ENCODE data around the gene USP3. TPM values are rescaled to one million over a fixed set of nuclear protein-coding genes. Genes with fewer than 3 reads are reported as not detected.
"Not testable (repeated sequence)": the region's sequence is repeated elsewhere in the genome, so short reads cannot be mapped to it uniquely, and the experiment has no call there.

USP3 gene
- total RNA-seq, 1 donor from 2014 or later, result 49.2 TPM

DNA sequence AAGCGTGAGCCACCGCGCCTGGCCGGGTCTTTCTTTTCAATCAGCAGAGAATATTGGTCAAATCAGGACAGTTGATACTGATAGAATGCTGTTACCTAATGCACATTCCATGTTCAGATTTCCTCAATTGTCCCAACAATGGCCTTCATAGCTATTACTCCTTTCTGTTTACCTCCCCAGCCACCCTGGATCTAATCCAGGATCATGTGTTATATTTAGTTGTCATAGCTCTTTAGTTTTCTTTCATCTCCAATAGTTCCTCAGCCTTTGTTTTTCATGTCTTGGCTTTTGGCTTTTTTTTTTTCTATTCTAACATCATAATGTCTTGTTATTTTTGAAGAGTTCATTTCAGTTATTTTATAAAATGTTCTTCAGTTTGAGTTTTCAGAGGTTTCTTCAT lies 14.6 kb downstream of the USP3 start:
- intact Hi-C loops (cut with micrococcal nuclease), result no loop called here
- H3K4me3 Mint-ChIP-seq, result no peak overlapping the region
- peaks cover 48% of the 10 kb centered on the region for H3K4me1 Mint-ChIP-seq
- no peaks in the 10 kb centered on the region for H3K9me3 Mint-ChIP-seq
- H3K36me3 Mint-ChIP-seq (ENCODE audit: low read depth), result no peaks in the 10 kb centered on the region
- no peak overlapping the region for H3K27ac Mint-ChIP-seq
- no peaks in the 10 kb centered on the region for H3K27me3 Mint-ChIP-seq
- no peak for DNase-seq

DNA sequence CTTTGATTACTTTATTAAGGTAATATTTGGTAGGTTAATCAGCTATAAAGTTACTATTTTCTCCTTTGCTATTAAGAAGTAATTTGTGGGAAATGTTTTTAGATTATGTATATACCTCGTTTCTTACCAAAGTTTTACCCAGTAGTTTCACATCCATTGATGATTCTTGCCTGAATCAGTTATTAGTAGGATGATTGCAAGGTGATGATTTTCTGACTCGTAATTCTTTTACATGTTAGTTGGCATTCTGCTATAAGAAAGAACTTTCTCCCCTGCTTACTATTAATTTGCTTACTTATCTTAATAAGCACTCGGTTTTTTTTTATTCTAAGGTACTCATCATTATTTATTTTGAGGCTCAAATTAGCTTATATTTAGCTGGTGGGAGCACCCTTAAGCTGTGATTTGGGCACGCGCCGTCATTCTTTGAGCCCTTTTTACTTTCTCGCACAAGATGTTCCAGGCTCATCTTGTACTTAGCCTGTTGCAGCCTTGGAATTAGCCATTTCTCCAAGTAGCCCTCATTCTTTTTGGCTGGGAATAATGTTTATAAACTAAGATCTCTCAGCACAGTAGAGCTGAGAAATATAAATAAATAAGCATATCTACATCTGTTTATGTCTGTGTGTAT lies 15.3 kb downstream of the USP3 start:
- no peak overlapping the region for H3K27ac Mint-ChIP-seq
- no peak overlapping the region for H3K4me3 Mint-ChIP-seq
- no peaks in the 10 kb centered on the region for H3K36me3 Mint-ChIP-seq (ENCODE audit: low read depth)
- H3K4me1 Mint-ChIP-seq, result peaks cover 51% of the 10 kb centered on the region
- no peaks in the 10 kb centered on the region for H3K27me3 Mint-ChIP-seq
- DNase-seq, result no peak
- intact Hi-C loops (cut with micrococcal nuclease), result no loop called here
- no peaks in the 10 kb centered on the region for H3K9me3 Mint-ChIP-seq

DNA sequence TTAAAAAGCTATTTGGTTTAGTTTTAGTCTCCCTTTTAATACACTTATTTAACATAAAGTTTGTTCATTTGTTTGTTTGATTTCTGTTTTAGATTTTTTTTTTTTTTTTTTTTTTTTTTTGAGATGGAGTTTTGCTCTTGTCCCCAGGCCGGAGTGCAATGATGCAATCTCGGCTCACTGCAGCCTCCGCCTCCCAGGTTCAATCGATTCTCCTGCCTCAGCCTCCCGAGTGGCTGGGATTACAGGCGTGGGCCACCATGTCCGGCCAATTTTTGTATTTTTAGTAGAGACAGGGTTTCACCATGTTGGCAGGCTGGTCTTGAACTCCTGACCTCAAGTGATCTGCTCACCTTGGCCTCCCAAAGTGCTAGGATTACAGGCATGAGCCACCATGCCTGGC lies 16.1 kb downstream of the USP3 start:
- H3K9me3 Mint-ChIP-seq; DNase-seq; H3K36me3 Mint-ChIP-seq (ENCODE audit: low read depth); H3K27me3 Mint-ChIP-seq; intact Hi-C loops (cut with micrococcal nuclease); H3K4me3 Mint-ChIP-seq; H3K27ac Mint-ChIP-seq: not testable (repeated sequence)
- H3K4me1 Mint-ChIP-seq, result peaks cover 50% of the 10 kb centered on the region

DNA sequence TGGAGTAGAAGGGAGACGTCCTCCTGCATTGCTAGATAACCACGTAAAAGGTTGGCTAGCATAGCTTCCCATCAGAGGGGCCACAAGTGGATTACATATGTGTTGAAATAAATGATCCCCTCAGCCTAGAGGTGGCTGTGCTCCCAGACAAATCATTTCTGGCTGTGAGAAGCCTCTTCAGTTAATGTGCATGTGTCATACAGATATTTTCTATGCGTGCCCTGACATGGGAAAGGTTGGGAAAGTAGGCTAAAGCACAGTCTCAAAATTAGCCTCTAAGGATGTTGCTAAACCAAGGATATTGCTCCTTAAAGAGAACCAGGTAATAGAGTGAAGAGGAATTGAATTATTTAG lies 17.8 kb downstream of the USP3 start:
- no peak overlapping the region for H3K27ac Mint-ChIP-seq
- peaks cover 50% of the 10 kb centered on the region for H3K4me1 Mint-ChIP-seq
- H3K36me3 Mint-ChIP-seq (ENCODE audit: low read depth), result peaks cover 2% of the 10 kb centered on the region
- H3K9me3 Mint-ChIP-seq, result no peaks in the 10 kb centered on the region
- H3K4me3 Mint-ChIP-seq, result no peak overlapping the region
- DNase-seq, result no peak
- no peaks in the 10 kb centered on the region for H3K27me3 Mint-ChIP-seq
- intact Hi-C loops (cut with micrococcal nuclease), result no loop called here

DNA sequence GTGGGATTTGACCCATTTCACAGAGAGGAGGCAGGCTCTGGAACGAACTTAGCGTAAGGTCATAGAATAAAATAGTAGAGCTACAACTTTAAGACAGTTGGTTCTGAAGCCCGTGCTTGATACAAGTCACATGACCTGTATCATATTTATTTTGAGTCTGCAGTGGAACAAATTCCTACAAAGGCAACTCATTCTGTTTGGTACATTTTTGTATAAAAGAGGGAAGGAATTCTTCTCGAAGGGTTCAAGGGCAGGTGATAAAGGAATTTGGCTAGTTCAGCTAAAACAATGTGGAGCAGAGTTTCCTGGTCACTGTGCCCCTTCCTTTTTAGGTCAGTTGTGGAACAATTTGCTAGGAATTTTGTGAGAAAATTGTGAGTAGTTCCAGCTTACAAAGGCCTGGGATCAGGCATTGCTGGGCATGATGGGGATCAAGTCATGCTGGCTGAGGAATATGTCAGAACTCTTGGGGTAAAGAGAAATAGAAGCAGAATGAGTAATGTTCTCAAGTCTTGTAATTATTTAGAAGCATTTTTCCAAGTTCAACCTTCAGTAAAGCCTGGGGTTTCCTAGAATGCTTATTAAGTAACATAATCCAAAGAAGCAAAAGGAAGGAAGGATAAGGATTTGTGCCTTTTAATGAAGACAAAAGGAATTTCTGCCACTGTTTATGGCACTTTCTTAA lies 19.1 kb downstream of the USP3 start:
- Mint-ChIP-seq H3K36me3 (ENCODE audit: low read depth) (peaks cover 6% of the 10 kb centered on the region), H3K9me3 (no peaks in the 10 kb centered on the region), H3K27ac (no peak overlapping the region), H3K4me3 (no peak overlapping the region), H3K27me3 (no peaks in the 10 kb centered on the region), H3K4me1 (peaks cover 50% of the 10 kb centered on the region)
- DNase-seq, result no peak
- intact Hi-C loops (cut with micrococcal nuclease), result no loop called here

DNA sequence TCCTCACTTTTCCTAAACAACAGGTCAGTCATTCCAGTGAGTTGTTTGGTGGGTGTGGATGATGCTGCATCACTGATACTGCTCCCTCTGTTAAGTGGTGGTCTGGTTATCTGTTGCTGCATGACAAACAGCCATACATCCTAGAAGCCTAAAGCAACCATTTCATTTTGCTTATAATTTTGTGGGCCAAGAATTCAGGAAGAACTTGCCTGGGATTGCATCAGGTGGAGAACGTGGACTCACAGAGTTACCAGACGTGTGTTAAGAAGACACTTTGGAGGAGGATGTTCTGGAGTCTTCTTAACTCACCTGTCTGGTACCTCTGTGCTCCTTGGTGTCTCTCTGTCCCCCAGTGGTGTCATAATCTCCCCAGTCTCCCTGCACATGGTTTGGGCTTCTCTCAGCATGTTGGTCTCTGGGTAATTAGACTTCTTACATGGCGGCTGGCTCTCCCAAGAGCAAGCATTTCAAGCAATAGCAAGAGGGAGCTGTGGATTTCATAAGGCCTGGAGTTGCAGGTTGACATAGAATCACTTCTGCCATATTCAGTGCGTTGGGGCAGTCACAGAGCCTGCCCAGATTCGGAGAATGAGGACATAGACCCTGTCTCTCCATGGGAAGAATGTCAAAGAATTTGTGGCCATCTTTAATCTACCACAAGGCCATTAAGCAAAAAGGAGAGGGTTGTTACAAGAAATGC lies 20.1 kb downstream of the USP3 start:
- no peak overlapping the region for H3K4me3 Mint-ChIP-seq
- intact Hi-C loops (cut with micrococcal nuclease), result no loop called here
- no peaks in the 10 kb centered on the region for H3K27me3 Mint-ChIP-seq
- peaks cover 11% of the 10 kb centered on the region for H3K36me3 Mint-ChIP-seq (ENCODE audit: low read depth)
- H3K27ac Mint-ChIP-seq, result no peak overlapping the region
- no peak for DNase-seq
- H3K4me1 Mint-ChIP-seq, result peaks cover 48% of the 10 kb centered on the region
- H3K9me3 Mint-ChIP-seq, result no peaks in the 10 kb centered on the region

DNA sequence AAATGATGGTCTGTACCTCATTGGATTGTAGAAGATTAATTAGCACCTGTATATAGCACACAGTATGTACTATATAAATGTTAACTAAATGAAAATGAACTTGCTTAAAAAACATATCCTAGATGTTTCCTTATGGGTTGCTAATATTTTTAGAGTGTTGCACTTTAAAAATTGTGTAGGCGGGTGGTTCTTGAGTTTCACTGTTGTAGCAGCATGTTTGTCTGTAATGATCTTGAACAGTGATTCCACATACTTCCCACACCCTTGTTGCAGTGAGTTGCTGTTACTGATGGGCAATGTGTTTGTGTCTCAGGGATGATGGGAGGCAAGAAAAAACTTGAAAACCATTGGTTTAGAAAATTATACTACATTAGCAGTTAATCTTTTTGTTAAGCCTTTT lies 22.0 kb downstream of the USP3 start:
- no peaks in the 10 kb centered on the region for H3K9me3 Mint-ChIP-seq
- H3K27ac Mint-ChIP-seq, result no peak overlapping the region
- DNase-seq, result no peak
- H3K27me3 Mint-ChIP-seq, result no peaks in the 10 kb centered on the region
- peaks cover 54% of the 10 kb centered on the region for H3K4me1 Mint-ChIP-seq
- peaks cover 17% of the 10 kb centered on the region for H3K36me3 Mint-ChIP-seq (ENCODE audit: low read depth)
- intact Hi-C loops (cut with micrococcal nuclease), result no loop called here
- no peak overlapping the region for H3K4me3 Mint-ChIP-seq

DNA sequence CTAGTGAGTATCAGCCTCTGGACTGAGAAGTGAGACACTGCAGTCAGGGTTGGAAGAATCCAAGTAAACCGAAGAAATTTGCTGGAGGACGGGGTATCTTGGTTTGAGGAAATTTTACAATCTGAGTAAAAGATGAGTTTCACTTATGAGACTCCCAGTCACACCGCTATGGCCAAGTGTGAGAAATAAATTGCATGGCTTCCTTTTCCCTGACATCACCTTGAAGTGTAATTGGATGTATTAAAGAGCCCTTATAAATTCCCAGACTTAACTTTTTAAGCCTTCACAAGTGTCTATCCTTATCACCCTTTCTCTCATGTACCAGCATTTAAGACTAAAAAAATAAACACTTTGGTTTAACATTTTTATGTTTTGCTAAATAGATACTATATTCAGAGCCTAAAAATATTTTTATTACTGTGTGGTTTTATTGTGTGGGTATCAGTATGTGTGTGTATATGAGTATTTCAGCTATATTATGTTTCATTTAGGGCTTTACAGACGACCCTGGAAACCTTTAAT lies 23.8 kb downstream of the USP3 start:
- H3K27me3 Mint-ChIP-seq, result no peaks in the 10 kb centered on the region
- no peak overlapping the region for H3K4me3 Mint-ChIP-seq
- H3K27ac Mint-ChIP-seq, result no peak overlapping the region
- peaks cover 17% of the 10 kb centered on the region for H3K36me3 Mint-ChIP-seq (ENCODE audit: low read depth)
- no peak for DNase-seq
- peaks cover 51% of the 10 kb centered on the region for H3K4me1 Mint-ChIP-seq
- intact Hi-C loops (cut with micrococcal nuclease), result no loop called here
- H3K9me3 Mint-ChIP-seq, result no peaks in the 10 kb centered on the region

DNA sequence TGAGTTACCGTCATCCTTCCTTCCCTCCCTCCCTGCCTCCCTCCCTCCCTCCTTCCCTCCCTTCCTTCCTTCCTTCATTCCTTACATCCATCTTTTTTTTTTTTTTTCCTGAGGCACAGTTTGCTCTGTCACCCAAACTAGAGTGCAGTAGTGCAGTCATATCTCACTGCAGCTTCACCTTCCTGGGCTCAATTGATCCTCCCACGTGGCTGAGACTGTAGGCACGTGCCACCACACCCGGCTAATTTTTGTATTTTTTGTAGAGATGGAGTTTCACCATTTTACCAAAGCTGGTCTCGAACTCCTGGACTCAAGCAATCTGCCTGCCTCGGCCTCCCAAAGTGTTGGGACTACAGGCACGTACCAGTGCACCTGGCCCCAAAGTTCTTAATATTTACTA lies 25.8 kb downstream of the USP3 start:
- Mint-ChIP-seq H3K4me1 (peaks cover 35% of the 10 kb centered on the region), H3K9me3 (no peaks in the 10 kb centered on the region)
- intact Hi-C loops (cut with micrococcal nuclease), result no loop called here

DNA sequence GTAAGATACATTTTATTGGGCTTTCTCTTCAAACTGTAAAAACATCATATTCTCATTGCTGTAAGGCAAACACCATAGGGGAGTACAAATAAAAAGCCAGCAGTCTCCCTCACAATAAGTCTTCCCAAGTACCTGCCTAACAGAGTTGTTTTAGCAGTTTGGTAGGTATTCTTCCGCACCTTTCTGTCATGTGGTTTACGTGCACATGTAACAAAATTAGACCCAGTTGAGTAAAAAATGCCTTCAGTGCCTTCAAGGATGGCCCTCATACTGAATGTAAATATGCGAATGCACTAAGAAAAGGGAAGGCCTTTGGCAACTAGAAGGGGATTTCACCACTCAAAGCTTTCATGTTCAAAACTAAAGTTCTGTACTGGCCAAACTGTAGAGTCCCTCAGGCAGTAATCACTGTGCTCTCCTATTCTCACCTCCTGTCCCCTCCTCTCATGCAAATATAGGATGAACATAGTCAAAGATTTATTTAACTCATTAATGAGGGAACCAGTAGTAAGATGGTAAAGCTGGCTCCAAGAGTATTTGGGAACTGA lies 26.4 kb downstream of the USP3 start:
- Mint-ChIP-seq H3K4me3 (no peak overlapping the region), H3K27ac (peak overlapping the region; percentile 71), H3K4me1 (peaks cover 40% of the 10 kb centered on the region), H3K36me3 (ENCODE audit: low read depth) (peaks cover 22% of the 10 kb centered on the region), H3K27me3 (no peaks in the 10 kb centered on the region), H3K9me3 (no peaks in the 10 kb centered on the region)
- intact Hi-C loops (cut with micrococcal nuclease), result no loop called here
- no peak for DNase-seq

More for the DNA sequence above, 25.8 kb downstream of the USP3 start:
- H3K27me3 Mint-ChIP-seq, result no peaks in the 10 kb centered on the region
- DNase-seq, result no peak
- peak overlapping the region; percentile 49 for H3K27ac Mint-ChIP-seq
- H3K4me3 Mint-ChIP-seq, result no peak overlapping the region
- peaks cover 18% of the 10 kb centered on the region for H3K36me3 Mint-ChIP-seq (ENCODE audit: low read depth)

DNA sequence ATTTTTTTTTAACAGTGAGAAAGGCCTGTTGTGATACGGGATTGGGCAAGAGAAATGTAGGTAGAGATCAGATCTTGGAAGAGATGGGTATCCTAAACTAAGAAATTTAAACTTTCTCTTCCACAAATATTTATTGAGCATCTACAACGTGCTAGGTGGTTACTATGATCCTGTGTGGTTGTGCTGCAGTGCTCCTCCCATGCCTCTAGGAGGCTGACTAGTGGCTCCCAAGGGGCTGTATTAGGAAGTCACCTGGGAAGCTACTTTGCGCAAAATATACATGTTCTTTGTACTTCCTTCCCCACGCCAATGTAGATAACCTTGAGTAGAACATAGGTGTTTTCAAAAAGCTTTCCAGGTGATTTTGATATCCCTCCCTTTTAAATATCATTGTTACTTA lies 27.2 kb downstream of the USP3 start:
- Mint-ChIP-seq H3K9me3 (no peaks in the 10 kb centered on the region), H3K27me3 (no peaks in the 10 kb centered on the region), H3K4me3 (no peak overlapping the region), H3K4me1 (peaks cover 38% of the 10 kb centered on the region), H3K36me3 (ENCODE audit: low read depth) (peaks cover 23% of the 10 kb centered on the region), H3K27ac (no peak overlapping the region)
- intact Hi-C loops (cut with micrococcal nuclease), result no loop called here
- no peak for DNase-seq

DNA sequence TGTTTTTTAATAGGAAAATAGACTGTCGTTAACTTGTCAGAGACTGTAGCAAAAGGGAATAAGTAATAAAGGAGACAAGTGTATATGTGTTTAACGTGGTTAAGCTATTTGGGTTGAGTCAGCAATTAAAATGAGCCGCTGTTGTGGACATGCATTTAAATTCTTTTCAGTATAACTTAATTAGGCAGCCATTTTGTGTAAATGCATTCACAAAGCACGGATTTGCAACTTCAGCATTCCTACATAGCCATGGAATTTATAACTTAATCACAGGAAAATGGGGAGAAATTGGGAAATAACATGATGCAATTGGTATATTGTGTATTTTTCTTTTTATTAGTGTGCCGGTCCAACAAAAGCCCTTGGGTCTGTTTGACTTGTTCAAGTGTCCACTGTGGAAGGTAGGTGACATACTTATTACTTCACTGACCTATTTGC lies 27.9 kb downstream of the USP3 start:
- peaks cover 25% of the 10 kb centered on the region for H3K36me3 Mint-ChIP-seq (ENCODE audit: low read depth)
- intact Hi-C loops (cut with micrococcal nuclease), result no loop called here
- H3K27ac Mint-ChIP-seq, result no peak overlapping the region
- H3K4me3 Mint-ChIP-seq, result no peak overlapping the region
- no peaks in the 10 kb centered on the region for H3K27me3 Mint-ChIP-seq
- peaks cover 36% of the 10 kb centered on the region for H3K4me1 Mint-ChIP-seq
- H3K9me3 Mint-ChIP-seq, result no peaks in the 10 kb centered on the region
- no peak for DNase-seq

DNA sequence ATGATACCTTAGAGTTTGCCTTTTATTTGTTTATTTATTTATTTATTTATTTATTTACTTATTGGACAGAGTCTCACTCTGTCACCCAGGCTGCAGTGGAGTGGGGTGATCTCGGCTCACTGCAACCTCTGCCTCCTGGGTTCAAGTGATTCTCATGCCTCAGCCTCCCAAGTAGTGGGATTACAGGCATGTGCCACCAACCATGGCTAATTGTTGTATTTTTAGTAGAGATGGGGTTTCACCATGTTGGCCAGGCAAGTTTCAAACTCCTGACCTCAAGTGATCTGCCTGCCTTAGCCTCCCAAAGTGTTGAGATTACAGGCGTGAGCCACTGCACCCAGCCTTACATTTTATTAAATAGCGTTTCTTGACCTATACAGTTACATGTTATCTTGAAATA lies 30.5 kb downstream of the USP3 start:
- intact Hi-C loops (cut with micrococcal nuclease), result not testable (repeated sequence)

DNA sequence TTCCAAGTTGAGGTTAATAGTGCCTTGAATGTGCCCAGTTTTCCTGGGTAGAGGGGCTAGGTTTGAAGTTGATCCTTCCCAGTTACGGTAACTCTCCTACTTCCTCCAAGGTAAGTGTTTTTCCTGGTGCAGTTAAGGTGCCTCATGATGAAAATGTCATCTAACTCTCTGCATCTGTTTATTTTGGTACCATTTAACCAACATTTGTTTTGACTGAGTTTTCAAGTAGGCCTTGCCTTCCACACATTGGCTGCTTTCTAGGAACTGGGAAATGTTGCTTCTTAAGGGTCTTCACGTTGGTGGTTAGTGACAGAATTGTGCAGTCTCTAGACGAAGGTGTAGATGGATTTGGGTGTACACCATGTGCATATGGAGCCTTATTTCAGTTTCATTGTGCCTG lies 31.3 kb downstream of the USP3 start:
- no peaks in the 10 kb centered on the region for H3K9me3 Mint-ChIP-seq
- peaks cover 38% of the 10 kb centered on the region for H3K36me3 Mint-ChIP-seq (ENCODE audit: low read depth)
- H3K27ac Mint-ChIP-seq, result no peak overlapping the region
- H3K27me3 Mint-ChIP-seq, result no peaks in the 10 kb centered on the region
- H3K4me1 Mint-ChIP-seq, result peaks cover 25% of the 10 kb centered on the region
- intact Hi-C loops (cut with micrococcal nuclease), result no loop called here
- DNase-seq, result no peak
- H3K4me3 Mint-ChIP-seq, result no peak overlapping the region

More for the DNA sequence above, 30.5 kb downstream of the USP3 start:
- not testable (repeated sequence) for H3K9me3 Mint-ChIP-seq, DNase-seq, H3K27me3 Mint-ChIP-seq, H3K27ac Mint-ChIP-seq, H3K4me3 Mint-ChIP-seq
- Mint-ChIP-seq H3K36me3 (ENCODE audit: low read depth) (peaks cover 35% of the 10 kb centered on the region), H3K4me1 (peaks cover 26% of the 10 kb centered on the region)

Data from activated CD4-positive, alpha-beta T cell treated with anti-CD3 and anti-CD28 coated beads, Interleukin-2, amount 10 ng/mL, durations not matched to agents 24 days and 14 days (primary cell).